Measurements from ENCODE around the gene GIGYF2.

GRCh38 chr2:232800166-232800565 is 103.0 kb downstream of the GIGYF2 start:
- TF ChIP-seq RAD21 (IDR thresholded peaks at IDR 0.05) = no peak
- no peak for TF ChIP-seq HNF4A (conservative IDR thresholded peaks at IDR 0.05)
